Measurements from ENCODE around the gene OPN4.

OPN4 gene

GRCh38 chr10:86700851-86701617 is 46.7 kb downstream of the OPN4 start:
- Histone ChIP-seq H3K9me3 (ENCODE audit: control insufficient read depth, insufficient read depth, low read length) (no peaks in the 10 kb centered on the region), H3K9ac (ENCODE audit: low read depth, low read length) (no peak overlapping the region), H3K4me1 (ENCODE audit: insufficient read depth, low read length) (peaks cover 5% of the 10 kb centered on the region; the same call in 1 of the 2 replicates), H3K36me3 (ENCODE audit: insufficient read depth, low read length) (no peaks in the 10 kb centered on the region)

GRCh38 chr10:86703176-86703575 is 48.8 kb downstream of the OPN4 start:
- Histone ChIP-seq H3K9me3 (ENCODE audit: control insufficient read depth, insufficient read depth, low read length) (no peaks in the 10 kb centered on the region), H3K9ac (ENCODE audit: low read depth, low read length) (no peak overlapping the region), H3K36me3 (ENCODE audit: insufficient read depth, low read length) (no peaks in the 10 kb centered on the region), H3K4me1 (ENCODE audit: insufficient read depth, low read length) (peaks cover 8% of the 10 kb centered on the region)

- Histone ChIP-seq H3K9me3 (ENCODE audit: control insufficient read depth, insufficient read depth, low read length) (no peaks in the 10 kb centered on the region), H3K36me3 (ENCODE audit: insufficient read depth, low read length) (no peaks in the 10 kb centered on the region), H3K4me1 (ENCODE audit: insufficient read depth, low read length) (peaks cover 8% of the 10 kb centered on the region), H3K9ac (ENCODE audit: low read depth, low read length) (no peak overlapping the region)
Measured at GRCh38 chr10:86705139-86705538, 50.8 kb downstream of the OPN4 start.

GRCh38 chr10:86705905-86706304 is 51.6 kb downstream of the OPN4 start:
- Histone ChIP-seq H3K9me3 (ENCODE audit: control insufficient read depth, insufficient read depth, low read length) (no peaks in the 10 kb centered on the region), H3K9ac (ENCODE audit: low read depth, low read length) (no peak overlapping the region)

GRCh38 chr10:86706401-86706841 is 52.1 kb downstream of the OPN4 start:
- Histone ChIP-seq H3K9me3 (ENCODE audit: control insufficient read depth, insufficient read depth, low read length) (no peaks in the 10 kb centered on the region), H3K36me3 (ENCODE audit: insufficient read depth, low read length) (no peaks in the 10 kb centered on the region), H3K9ac (ENCODE audit: low read depth, low read length) (no peak overlapping the region)

More at GRCh38 chr10:86705905-86706304, 51.6 kb downstream of the OPN4 start:
- Histone ChIP-seq H3K36me3 (ENCODE audit: insufficient read depth, low read length) (no peaks in the 10 kb centered on the region), H3K4me1 (ENCODE audit: insufficient read depth, low read length) (peaks cover 12% of the 10 kb centered on the region)

GRCh38 chr10:86706977-86707376 is 52.6 kb downstream of the OPN4 start:
- Histone ChIP-seq H3K9ac (ENCODE audit: low read depth, low read length) (no peak overlapping the region), H3K9me3 (ENCODE audit: control insufficient read depth, insufficient read depth, low read length) (no peaks in the 10 kb centered on the region), H3K4me1 (ENCODE audit: insufficient read depth, low read length) (peaks cover 13% of the 10 kb centered on the region), H3K36me3 (ENCODE audit: insufficient read depth, low read length) (no peaks in the 10 kb centered on the region)

More at GRCh38 chr10:86706401-86706841, 52.1 kb downstream of the OPN4 start:
- H3K4me1 ChIP-seq (ENCODE audit: insufficient read depth, low read length): peaks cover 13% of the 10 kb centered on the region

- Histone ChIP-seq H3K4me1 (ENCODE audit: insufficient read depth, low read length) (peaks cover 13% of the 10 kb centered on the region), H3K9ac (ENCODE audit: low read depth, low read length) (no peak overlapping the region), H3K9me3 (ENCODE audit: control insufficient read depth, insufficient read depth, low read length) (no peaks in the 10 kb centered on the region), H3K36me3 (ENCODE audit: insufficient read depth, low read length) (no peaks in the 10 kb centered on the region)
Measured at GRCh38 chr10:86707505-86707904, 53.2 kb downstream of the OPN4 start.

- Histone ChIP-seq H3K9ac (ENCODE audit: low read depth, low read length) (no peak overlapping the region), H3K9me3 (ENCODE audit: control insufficient read depth, insufficient read depth, low read length) (no peaks in the 10 kb centered on the region), H3K36me3 (ENCODE audit: insufficient read depth, low read length) (no peaks in the 10 kb centered on the region), H3K4me1 (ENCODE audit: insufficient read depth, low read length) (peaks cover 13% of the 10 kb centered on the region)
Measured at GRCh38 chr10:86708068-86708782, 53.9 kb downstream of the OPN4 start.

GRCh38 chr10:86708783-86709380 is 54.5 kb downstream of the OPN4 start:
- Histone ChIP-seq H3K4me1 (ENCODE audit: insufficient read depth, low read length) (peaks cover 17% of the 10 kb centered on the region), H3K36me3 (ENCODE audit: insufficient read depth, low read length) (no peaks in the 10 kb centered on the region), H3K9me3 (ENCODE audit: control insufficient read depth, insufficient read depth, low read length) (no peaks in the 10 kb centered on the region), H3K9ac (ENCODE audit: low read depth, low read length) (no peak overlapping the region)

- H3K9ac ChIP-seq (ENCODE audit: low read depth, low read length): no peak overlapping the region
- no peaks in the 10 kb centered on the region for H3K36me3 ChIP-seq (ENCODE audit: insufficient read depth, low read length)
- H3K9me3 ChIP-seq (ENCODE audit: control insufficient read depth, insufficient read depth, low read length): no peaks in the 10 kb centered on the region
- peaks cover 19% of the 10 kb centered on the region for H3K4me1 ChIP-seq (ENCODE audit: insufficient read depth, low read length)
Measured at GRCh38 chr10:86709396-86710185, 55.2 kb downstream of the OPN4 start.

GRCh38 chr10:86710987-86711512 is 56.7 kb downstream of the OPN4 start:
- peak overlapping the region; percentile 76 for H3K9ac ChIP-seq (ENCODE audit: low read depth, low read length)
- H3K9me3 ChIP-seq (ENCODE audit: control insufficient read depth, insufficient read depth, low read length): no peaks in the 10 kb centered on the region
- no peaks in the 10 kb centered on the region for H3K36me3 ChIP-seq (ENCODE audit: insufficient read depth, low read length)
- peaks cover 14% of the 10 kb centered on the region for H3K4me1 ChIP-seq (ENCODE audit: insufficient read depth, low read length)

- Histone ChIP-seq H3K4me1 (ENCODE audit: insufficient read depth, low read length) (peaks cover 11% of the 10 kb centered on the region), H3K9ac (ENCODE audit: low read depth, low read length) (peak overlapping the region; percentile 76), H3K36me3 (ENCODE audit: insufficient read depth, low read length) (no peaks in the 10 kb centered on the region), H3K9me3 (ENCODE audit: control insufficient read depth, insufficient read depth, low read length) (no peaks in the 10 kb centered on the region)
Measured at GRCh38 chr10:86711513-86712316, 57.4 kb downstream of the OPN4 start.

- Histone ChIP-seq H3K4me1 (ENCODE audit: insufficient read depth, low read length) (peaks cover 11% of the 10 kb centered on the region), H3K9ac (ENCODE audit: low read depth, low read length) (peak overlapping the region; percentile 76), H3K9me3 (ENCODE audit: control insufficient read depth, insufficient read depth, low read length) (no peaks in the 10 kb centered on the region), H3K36me3 (ENCODE audit: insufficient read depth, low read length) (no peaks in the 10 kb centered on the region)
Measured at GRCh38 chr10:86712317-86712707, 58.0 kb downstream of the OPN4 start.
